Measurements from ENCODE around the gene EPHA4.

- TF ChIP-seq CTCF (IDR thresholded peaks at IDR 0.05) (no peak), EP300 (IDR thresholded peaks at IDR 0.05) (no peak), POLR2A (IDR thresholded peaks at IDR 0.05) (no peak), POLR2AphosphoS5 (IDR thresholded peaks at IDR 0.05) (no peak)
These were observed 38.6 kb upstream of the EPHA4 start for GRCh38 chr2:221610675-221611074.

Measured in stomach (tissue), 4 donors.